OCI-LY1 (cell line): Measurements from ENCODE around the gene ADRA1B.

ENCODE experiments used
- CTCF ChIP-seq: fragments of 200-600 bp; sonication (generic), shearing (Covaris generic); IDR thresholded peaks from 2 replicates; pipeline ENCODE4 v1.5.1; 2017; ENCODE audit warnings: mild to moderate bottlenecking, antibody characterized with exemption, low read length, moderate library complexity, mixed read lengths
- EZH2 ChIP-seq: fragments of 200-600 bp; sonication (generic), shearing (Covaris generic); IDR thresholded peaks from 2 replicates; pipeline ENCODE4 v1.8.0; 2017; ENCODE audit warnings: borderline replicate concordance, mixed run types, mild to moderate bottlenecking, antibody characterized with exemption, low read length, moderate library complexity, mixed read lengths

- TF ChIP-seq CTCF (no peak), EZH2 (no peak)
These were observed 2.8 kb upstream of the ADRA1B start for GRCh38 chr5:159913501-159913900.
